HepG2 (cell line): ENCODE results near the gene QSOX1. TPM values are rescaled to one million over a fixed set of nuclear protein-coding genes. Genes with fewer than 3 reads are reported as not detected.

Experiments used
- ATAC-seq: fragments of 200-7000 bp; cut with Tn5 transposase; 3 replicates; pipeline ENCODE4 v1.9.1; 2020; ENCODE audit warnings: mild to moderate bottlenecking, moderate library complexity
- BruUV-seq: library from RNA; stranded (reverse); fragments of 400-500 nt; replicated peaks from 2 replicates; lab custom pipeline; 2021; lab: Mats Ljungman, UMichigan
- CTCF ChIA-PET: fragments of 300-600 bp; formaldehyde crosslinking; extraction: SDS; loops from one replicate; lab custom pipeline; 2021; ENCODE audit warnings: low total read pairs, inconsistent platforms, low intra/inter-chr PET ratio; lab: Yijun Ruan, JAX
- POLR2A ChIA-PET: fragments of 350-600 bp; sonication (Branson Sonifier 250); formaldehyde crosslinking; loops from one replicate; lab custom pipeline; 2020; ENCODE audit warnings: antibody characterized with exemption, inconsistent platforms; lab: Yijun Ruan, JAX
- DNase-seq: peaks from one replicate; pipeline ENCODE4 v3.0.0-alpha.2; 2015; ENCODE audit warnings: low spot score
- FAIRE-seq: peaks from 3 replicates; lab custom pipeline; 2011; peaks lifted over from hg19 to GRCh38; lab: Jason Lieb, UNC
- H2AFZ ChIP-seq: one replicate; pipeline ENCODE4 v1.6.1; 2011; ENCODE audit warnings: low read length, inconsistent platforms
- H3K27ac ChIP-seq: fragments of 300-600 bp; 3 replicates; pipeline ENCODE4 v1.8.0; 2011; ENCODE audit warnings: mixed run types, mild to moderate bottlenecking, mixed read lengths, low read length, inconsistent platforms; ENCODE audit not compliant: insufficient read depth; ENCODE audit errors: extremely low read length
- H3K27me3 ChIP-seq, 2 experiments: fragments of 200-600 bp in 1 of 2; 2 replicates in 1 of 2; 3 replicates in 1 of 2; pipeline versions ENCODE4 v1.6.0 to v1.8.0; 2011; ENCODE audit warnings: low read length in 2 of 2, mild to moderate bottlenecking in 2 of 2, moderate library complexity in 2 of 2, inconsistent platforms in 1 of 2; ENCODE audit not compliant: insufficient read depth in 2 of 2, control insufficient read depth in 1 of 2
- H3K36me3 ChIP-seq, 2 experiments: fragments of 200-600 bp in 1 of 2; replicated peaks in 1 of 2; 2 replicates in 1 of 2; 3 replicates in 1 of 2; pipeline versions ENCODE4 v1.5.1 to v1.8.0; 2011; ENCODE audit warnings: low read length in 2 of 2, inconsistent platforms in 1 of 2; ENCODE audit not compliant: insufficient read depth in 2 of 2, control insufficient read depth in 1 of 2
- H3K4me1 ChIP-seq: 2 replicates; pipeline ENCODE4 v1.5.1; 2012; ENCODE audit warnings: low read length, inconsistent platforms; ENCODE audit not compliant: insufficient read depth
- H3K4me2 ChIP-seq: 2 replicates; pipeline ENCODE4 v1.6.0; 2011; ENCODE audit warnings: low read depth, low read length, inconsistent platforms
- H3K4me3 ChIP-seq, 3 experiments: fragments of 200-600 bp in 1 of 3; sonication (generic), shearing (Covaris generic) in 1 of 3; replicated peaks in 1 of 3; 2 replicates each; pipeline ENCODE4 v1.5.1; 2011 to 2016; ENCODE audit warnings: low read length in 3 of 3, inconsistent platforms in 2 of 3, low read depth in 2 of 3, mild to moderate bottlenecking in 2 of 3, control low read depth in 1 of 3, mixed read lengths in 1 of 3; ENCODE audit not compliant: insufficient read depth in 1 of 3
- H3K79me2 ChIP-seq: one replicate; pipeline ENCODE4 v1.6.1; 2011; ENCODE audit warnings: low read length, inconsistent platforms; ENCODE audit not compliant: insufficient read depth
- H3K9ac ChIP-seq: 2 replicates; pipeline ENCODE4 v1.6.0; 2011; ENCODE audit warnings: mild to moderate bottlenecking, low read depth, low read length, inconsistent platforms; ENCODE audit not compliant: insufficient read depth
- H3K9me3 ChIP-seq: 2 replicates; pipeline ENCODE4 v1.5.1; 2012; ENCODE audit warnings: mild to moderate bottlenecking, low read length
- H4K20me1 ChIP-seq: 2 replicates; pipeline ENCODE4 v1.6.0; 2011; ENCODE audit warnings: inconsistent platforms, mild to moderate bottlenecking, low read length, moderate library complexity; ENCODE audit not compliant: insufficient read depth
- BCL3 ChIP-seq: sonication (generic); formaldehyde crosslinking; IDR thresholded peaks from 2 replicates; pipeline ENCODE4 v1.5.1; 2020; ENCODE audit warnings: mild to moderate bottlenecking, missing genetic modification reagents, moderate library complexity
- CTCF ChIP-seq: sonication (generic); formaldehyde crosslinking; IDR thresholded peaks from 2 replicates; pipeline ENCODE4 v1.5.0; 2020; ENCODE audit warnings: mild to moderate bottlenecking, missing genetic modification reagents, moderate library complexity
- NFYC ChIP-seq: IDR thresholded peaks from 2 replicates; pipeline ENCODE4 v1.6.1; 2016; ENCODE audit warnings: missing genetic modification reagents, missing compliant biosample characterization
- ZFY ChIP-seq: sonication (generic); formaldehyde crosslinking; IDR thresholded peaks from 2 replicates; pipeline ENCODE4 v1.4.0; 2020; ENCODE audit warnings: missing genetic modification reagents
- ZNF17 ChIP-seq: sonication (generic); formaldehyde crosslinking; IDR thresholded peaks from 2 replicates; pipeline ENCODE4 v1.5.0; 2020; ENCODE audit warnings: mild to moderate bottlenecking, missing genetic modification reagents
- ZNF207 ChIP-seq: fragments of 450-650 bp; IDR thresholded peaks from 2 replicates; pipeline ENCODE4 v1.6.1; 2016; ENCODE audit warnings: antibody characterized with exemption, borderline replicate concordance
- ZNF589 ChIP-seq: sonication (generic); formaldehyde crosslinking; conservative IDR thresholded peaks from 2 replicates; pipeline ENCODE4 v1.8.0; 2022; ENCODE audit warnings: mild to moderate bottlenecking, moderate library complexity, missing genetic modification reagents
- ZNF652 ChIP-seq: IDR thresholded peaks from 2 replicates; pipeline ENCODE4 v1.6.1; 2016; ENCODE audit warnings: low read depth, borderline replicate concordance
- ZNF709 ChIP-seq: sonication (generic); formaldehyde crosslinking; IDR thresholded peaks from 2 replicates; pipeline ENCODE4 v1.5.0; 2020; ENCODE audit warnings: mild to moderate bottlenecking, missing genetic modification reagents
- ZNF879 ChIP-seq: sonication (generic); formaldehyde crosslinking; IDR thresholded peaks from 2 replicates; pipeline ENCODE4 v1.8.1; 2023; ENCODE audit warnings: missing genetic modification reagents
- in situ Hi-C: cut with HindIII; loops from 2 replicates; pipeline ENCODE4 v1.10.0; 2017; ENCODE audit warnings: low pct_unique_long_range_greater_than_20kb; ENCODE audit not compliant: extremely low pct_ligation_motif_present
- intact Hi-C: fragments of 100-400 bp; cut with micrococcal nuclease; formaldehyde crosslinking; loops from one replicate; pipeline ENCODE4 v1.10.0; 2022; ENCODE audit not compliant: unreplicated experiment
- polyA plus RNA-seq, 8 experiments: library from polyadenylated mRNA; depleted of rRNA in 3 of 8; stranded (reverse) in 7 of 8; unstranded in 1 of 8; fragments of >200 nt; fragmentation: Illumina TruSeq in 4 of 8; extraction: Trizol in 4 of 8; gene quantifications; 2 replicates each; pipeline versions ENCODE4 v1.2.1 to v1.2.3, GENCODE V29; 2011 to 2016; ENCODE audit warnings: low read depth in 4 of 8, missing spikeins in 1 of 8, mixed read lengths in 1 of 8; ENCODE audit not compliant: insufficient read depth in 1 of 8
- total RNA-seq, 5 experiments: library from RNA; depleted of rRNA; stranded (reverse); fragments of >200 nt; fragmentation: Illumina TruSeq; extraction: Trizol; gene quantifications; 2 replicates each; pipeline ENCODE4 v1.2.3, GENCODE V29; 2016; ENCODE audit warnings: low read depth in 1 of 5

QSOX1 gene
- total and polyA plus RNA-seq, 2 of the 13 experiments (the other 11 are each of a cell fraction or from before 2014, with no cell fraction given), result 6.8 to 40.2 TPM

GRCh38 chr1:180136331-180136967, 18.2 kb upstream of the QSOX1 start (continued):
- TF ChIP-seq CTCF (CRISPR knock-in tag) (no peak), ZFY (CRISPR knock-in tag) (no peak), BCL3 (CRISPR knock-in tag) (no peak), NFYC (CRISPR knock-in tag) (no peak), ZNF589 (CRISPR knock-in tag) (no peak)
- TF ChIP-seq, all 625 proteins: peak for 0

GRCh38 chr1:180136968-180137356, 17.7 kb upstream of the QSOX1 start:
- ATAC-seq (no peak), FAIRE-seq (no peak), DNase-seq (no peak)
- Histone ChIP-seq H3K4me2 (no peak overlapping the region), H4K20me1 (no peaks in the 10 kb centered on the region), H3K4me3 (no peak overlapping the region), H3K27me3 (peaks cover 0 to 6% of the 10 kb centered on the region in 2 experiments; a peak in 3 of 5 replicates), H3K4me1 (peaks cover 25% of the 10 kb centered on the region), H2AFZ (no peak overlapping the region), H3K9ac (no peak overlapping the region), H3K27ac (no peak overlapping the region), H3K9me3 (no peaks in the 10 kb centered on the region), H3K36me3 (no peaks in the 10 kb centered on the region), H3K79me2 (no peaks in the 10 kb centered on the region)
- in situ Hi-C loops, result no loop called here
- intact Hi-C loops, result no loop called here
- no TSS peak for BruUV-seq
- TF ChIP-seq ZNF17 (CRISPR knock-in tag), result no peak
- peak; percentile 55; the same call in 1 of the 2 replicates for TF ChIP-seq ZNF709 (CRISPR knock-in tag)
- no peak for TF ChIP-seq ZNF652
- TF ChIP-seq ZNF879, result no peak
- TF ChIP-seq ZNF207, result no peak
- ChIA-PET CTCF (no interaction called here), POLR2A (no interaction called here)
